Choroid plexus epithelial cell (primary cell): ENCODE measurements around the gene CCDC198.
A peak's percentile ranks its signal among the peaks of the same experiment; 100 is the strongest.

Experiments
- DNase-seq: peaks from one replicate; pipeline ENCODE4 v3.0.0-alpha.2; 2010; ENCODE audit warnings: low read depth
- H3K4me3 ChIP-seq: 2 replicates; pipeline ENCODE4 v1.5.1; 2011; ENCODE audit warnings: low read depth, mild to moderate bottlenecking, control low read depth, low read length, moderate library complexity
- CTCF ChIP-seq: conservative IDR thresholded peaks from 2 replicates; pipeline ENCODE4 v1.5.1; 2011; ENCODE audit warnings: low read depth, mild to moderate bottlenecking, control low read depth, inconsistent platforms, low read length, moderate library complexity

Gene CCDC198

GRCh38 chr14:57502586-57503254, 9.1 kb upstream of the CCDC198 start:
- no peak for TF ChIP-seq CTCF
- peak; percentile 12 for DNase-seq
- no peak overlapping the region for H3K4me3 ChIP-seq

GRCh38 chr14:57501039-57501557, 7.4 kb upstream of the CCDC198 start:
- DNase-seq = no peak

DNA sequence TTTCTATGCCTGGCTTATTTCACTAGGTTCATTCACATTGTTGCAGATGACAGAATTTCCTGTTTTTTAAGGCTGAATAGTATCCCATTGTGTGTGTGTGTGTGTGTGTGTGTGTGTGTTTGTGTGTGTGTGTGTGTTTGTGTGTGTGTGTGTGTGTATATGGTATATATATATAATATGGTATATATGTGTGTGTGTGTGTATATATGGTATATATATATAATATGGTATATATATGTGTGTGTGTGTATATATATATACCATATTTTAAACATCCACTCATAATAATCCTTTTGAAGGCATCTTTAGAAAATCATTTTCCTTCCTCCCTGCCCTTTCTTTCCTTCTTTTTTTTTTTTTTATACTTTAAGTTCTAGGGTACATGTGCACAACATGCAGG, 5.0 kb upstream of the CCDC198 start:
- no peak for DNase-seq
- no peak overlapping the region for H3K4me3 ChIP-seq
- no peak for TF ChIP-seq CTCF

More at GRCh38 chr14:57501039-57501557, 7.4 kb upstream of the CCDC198 start:
- H3K4me3 ChIP-seq = no peak overlapping the region
- no peak for TF ChIP-seq CTCF

- TF ChIP-seq CTCF = no peak
- no peak for DNase-seq
- no peak overlapping the region for H3K4me3 ChIP-seq
These were observed 4.4 kb upstream of the CCDC198 start for GRCh38 chr14:57498035-57498434.

DNA sequence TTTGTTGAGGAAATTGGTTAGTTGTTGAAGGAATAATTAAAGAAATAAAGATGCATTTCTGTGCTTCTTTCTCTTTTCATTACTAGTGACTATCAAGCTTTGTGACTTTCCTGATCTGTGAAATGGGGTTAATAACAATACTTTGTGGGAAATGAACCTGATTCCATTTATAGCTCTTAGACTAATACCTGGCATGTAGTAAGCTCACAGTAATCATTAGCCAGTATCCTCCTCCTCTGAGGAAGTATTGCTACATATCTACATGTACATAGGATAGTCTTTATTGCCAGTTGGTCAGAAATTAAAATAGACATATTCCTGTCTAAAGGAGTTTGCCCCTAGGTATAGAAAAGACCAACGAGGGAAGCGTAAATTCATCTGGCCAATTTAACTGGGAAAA, 1.8 kb upstream of the CCDC198 start:
- TF ChIP-seq CTCF = no peak
- DNase-seq = no peak
- no peak overlapping the region for H3K4me3 ChIP-seq

GRCh38 chr14:57492859-57493258, 798 bp downstream of the CCDC198 start:
- H3K4me3 ChIP-seq = no peak overlapping the region
- TF ChIP-seq CTCF = no peak
- peak; percentile 49 for DNase-seq

GRCh38 chr14:57491640-57492039, 2.0 kb downstream of the CCDC198 start:
- no peak for DNase-seq
- no peak for TF ChIP-seq CTCF
- no peak overlapping the region for H3K4me3 ChIP-seq
